ENCODE results near the gene NPC1.
"Not testable (repeated sequence)": the region's sequence is repeated elsewhere in the genome, so short reads cannot be mapped to it uniquely, and the experiment has no call there.

The NPC1 gene

GRCh38 chr18:23568281-23569138 lies 17.8 kb downstream of the NPC1 start:
- Histone ChIP-seq H2AFZ (ENCODE audit: low read depth, low read length) (no peak overlapping the region), H3K27me3 (ENCODE audit: insufficient read depth, low read length) (no peaks in the 10 kb centered on the region), H3K4me1 (ENCODE audit: insufficient read depth, low read length) (no peaks in the 10 kb centered on the region), H3K4me3 (ENCODE audit: low read length) (no peak overlapping the region), H3K9me3 (ENCODE audit: low read length) (no peaks in the 10 kb centered on the region), H3K36me3 (ENCODE audit: insufficient read depth, low read length) (peaks cover 64% of the 10 kb centered on the region)

DNA sequence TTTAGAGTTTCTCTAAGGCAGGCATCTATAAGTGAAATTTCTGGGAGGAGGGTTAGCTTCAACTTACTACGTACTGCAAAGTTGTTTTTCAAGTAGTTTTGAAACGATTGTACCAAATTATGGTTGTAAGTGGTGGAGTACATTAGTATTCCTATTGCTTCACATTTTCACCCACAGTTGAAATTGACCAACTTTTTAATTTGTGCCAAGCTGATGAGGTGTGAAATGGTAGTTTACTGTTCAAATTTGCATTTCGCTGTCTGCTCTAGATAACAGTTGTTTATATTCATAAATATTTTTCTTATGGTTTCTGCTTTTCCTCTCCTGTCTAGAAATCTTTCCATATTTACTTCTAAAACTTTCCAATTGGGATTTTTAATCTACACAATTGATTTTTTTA lies 18.6 kb downstream of the NPC1 start:
- Histone ChIP-seq H3K9me3 (ENCODE audit: low read length) (no peaks in the 10 kb centered on the region), H2AFZ (ENCODE audit: low read depth, low read length) (no peak overlapping the region), H3K4me1 (ENCODE audit: insufficient read depth, low read length) (no peaks in the 10 kb centered on the region), H3K36me3 (ENCODE audit: insufficient read depth, low read length) (peaks cover 59% of the 10 kb centered on the region), H3K27me3 (ENCODE audit: insufficient read depth, low read length) (no peaks in the 10 kb centered on the region), H3K4me3 (ENCODE audit: low read length) (no peak overlapping the region)

DNA sequence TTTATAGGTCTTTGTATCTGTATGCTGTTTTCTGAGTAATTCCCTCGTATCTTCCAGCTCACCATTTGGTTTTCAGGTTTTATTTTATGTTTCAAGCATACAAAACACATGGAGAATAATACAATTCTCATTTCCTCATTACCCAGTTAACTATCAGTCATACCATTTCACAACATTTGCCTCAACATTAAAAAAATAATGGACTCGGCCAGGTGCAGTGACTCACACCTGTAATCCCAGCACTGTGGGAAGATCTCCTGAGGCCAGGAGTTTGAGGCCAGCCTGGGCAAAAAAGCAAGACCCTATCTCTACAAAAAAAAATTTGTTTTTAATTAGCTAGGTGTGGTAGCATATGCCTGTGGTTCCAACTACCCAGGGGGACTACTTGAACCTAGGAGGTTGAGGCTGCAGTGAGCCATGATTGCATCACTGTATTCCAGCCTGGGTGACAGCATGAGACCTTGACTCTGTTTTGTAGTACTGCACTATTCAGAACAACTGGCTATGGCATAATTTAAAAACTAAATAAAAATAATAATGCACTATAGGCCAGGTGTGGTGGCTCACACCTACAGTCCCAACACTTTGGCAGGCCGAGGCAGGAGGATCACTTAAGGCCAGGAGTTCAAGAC lies 20.3 kb downstream of the NPC1 start:
- no peak overlapping the region for H2AFZ ChIP-seq (ENCODE audit: low read depth, low read length)
- H3K4me1 ChIP-seq (ENCODE audit: insufficient read depth, low read length) = no peaks in the 10 kb centered on the region
- no peaks in the 10 kb centered on the region for H3K27me3 ChIP-seq (ENCODE audit: insufficient read depth, low read length)
- no peaks in the 10 kb centered on the region for H3K9me3 ChIP-seq (ENCODE audit: low read length)
- no peak overlapping the region for H3K4me3 ChIP-seq (ENCODE audit: low read length)
- H3K36me3 ChIP-seq (ENCODE audit: insufficient read depth, low read length) = peaks cover 66% of the 10 kb centered on the region

- Histone ChIP-seq H3K27me3 (ENCODE audit: insufficient read depth, low read length) (no peaks in the 10 kb centered on the region), H3K4me3 (ENCODE audit: low read length) (no peak overlapping the region), H3K9me3 (ENCODE audit: low read length) (no peaks in the 10 kb centered on the region), H3K4me1 (ENCODE audit: insufficient read depth, low read length) (no peaks in the 10 kb centered on the region), H2AFZ (ENCODE audit: low read depth, low read length) (no peak overlapping the region), H3K36me3 (ENCODE audit: insufficient read depth, low read length) (peaks cover 60% of the 10 kb centered on the region)
Observed at GRCh38 chr18:23563377-23564043, 22.8 kb downstream of the NPC1 start.

- Histone ChIP-seq H3K9me3 (ENCODE audit: low read length) (no peaks in the 10 kb centered on the region), H3K36me3 (ENCODE audit: insufficient read depth, low read length) (peaks cover 59% of the 10 kb centered on the region), H2AFZ (ENCODE audit: low read depth, low read length) (no peak overlapping the region), H3K27me3 (ENCODE audit: insufficient read depth, low read length) (no peaks in the 10 kb centered on the region), H3K4me3 (ENCODE audit: low read length) (no peak overlapping the region), H3K4me1 (ENCODE audit: insufficient read depth, low read length) (no peaks in the 10 kb centered on the region)
Observed at GRCh38 chr18:23560186-23560585, 26.1 kb downstream of the NPC1 start.

DNA sequence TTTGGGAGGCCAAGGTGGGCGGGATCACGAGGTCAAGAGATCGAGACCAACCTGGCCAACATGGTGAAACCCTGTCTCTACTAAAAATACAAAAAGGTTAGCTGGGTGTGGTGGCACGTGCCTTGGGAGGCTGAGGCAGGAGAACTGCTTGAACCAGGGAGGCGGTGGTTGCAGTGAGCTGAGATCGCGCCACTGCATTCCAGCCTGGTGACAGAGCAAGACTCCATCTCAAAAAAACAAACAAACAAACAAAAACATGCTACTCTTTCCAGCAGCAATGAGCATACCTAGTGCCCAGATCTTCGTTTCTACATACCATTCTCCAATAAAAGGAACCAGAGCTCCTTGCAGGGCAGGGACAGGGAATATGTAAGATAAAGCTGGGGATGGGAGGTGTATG lies 28.8 kb downstream of the NPC1 start:
- not testable (repeated sequence) for H2AFZ ChIP-seq (ENCODE audit: low read depth, low read length); H3K27me3 ChIP-seq (ENCODE audit: insufficient read depth, low read length); H3K4me3 ChIP-seq (ENCODE audit: low read length); H3K4me1 ChIP-seq (ENCODE audit: insufficient read depth, low read length); H3K9me3 ChIP-seq (ENCODE audit: low read length)
- peaks cover 77% of the 10 kb centered on the region for H3K36me3 ChIP-seq (ENCODE audit: insufficient read depth, low read length)

DNA sequence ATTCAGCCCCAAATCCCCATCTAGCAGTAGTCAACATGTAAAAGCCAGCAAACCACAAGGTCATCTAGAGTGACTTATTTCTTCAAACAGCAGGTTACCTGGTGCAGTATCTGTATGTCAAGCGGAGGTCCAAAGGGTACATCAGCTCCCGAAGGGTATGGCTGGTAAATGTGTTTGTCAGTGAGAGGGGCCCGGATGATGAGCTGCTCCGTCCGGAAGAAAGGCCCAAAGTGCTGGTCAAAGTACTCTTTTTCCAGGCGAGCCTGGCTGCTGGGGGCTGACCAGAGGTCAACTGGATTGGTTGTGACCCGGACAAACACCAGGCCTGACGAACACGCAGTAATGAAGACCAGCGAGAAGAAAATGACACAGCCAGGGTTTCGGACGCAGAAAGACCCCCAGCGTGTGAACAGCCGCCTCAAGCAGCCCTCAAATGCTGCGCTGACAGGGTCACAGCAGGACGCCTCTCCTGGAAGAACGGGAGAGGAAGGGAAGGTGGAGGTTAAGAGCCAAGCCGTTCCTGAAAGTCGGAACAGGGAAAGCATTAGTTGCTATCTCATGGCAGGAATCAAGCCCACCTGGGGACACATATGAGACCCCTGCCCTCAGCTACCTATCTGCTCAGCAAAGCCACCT lies 30.0 kb downstream of the NPC1 start:
- peaks cover 78% of the 10 kb centered on the region for H3K36me3 ChIP-seq (ENCODE audit: insufficient read depth, low read length)
- no peaks in the 10 kb centered on the region for H3K4me1 ChIP-seq (ENCODE audit: insufficient read depth, low read length)
- H3K4me3 ChIP-seq (ENCODE audit: low read length) = no peak overlapping the region
- H3K9me3 ChIP-seq (ENCODE audit: low read length) = no peaks in the 10 kb centered on the region
- no peak overlapping the region for H2AFZ ChIP-seq (ENCODE audit: low read depth, low read length)
- no peaks in the 10 kb centered on the region for H3K27me3 ChIP-seq (ENCODE audit: insufficient read depth, low read length)

- H3K36me3 ChIP-seq (ENCODE audit: insufficient read depth, low read length) = peaks cover 78% of the 10 kb centered on the region
- no peaks in the 10 kb centered on the region for H3K4me1 ChIP-seq (ENCODE audit: insufficient read depth, low read length)
- no peaks in the 10 kb centered on the region for H3K9me3 ChIP-seq (ENCODE audit: low read length)
- no peak overlapping the region for H3K4me3 ChIP-seq (ENCODE audit: low read length)
- no peaks in the 10 kb centered on the region for H3K27me3 ChIP-seq (ENCODE audit: insufficient read depth, low read length)
- no peak overlapping the region for H2AFZ ChIP-seq (ENCODE audit: low read depth, low read length)
Observed at GRCh38 chr18:23553887-23554286, 32.4 kb downstream of the NPC1 start.

GRCh38 chr18:23552505-23552904 lies 33.8 kb downstream of the NPC1 start:
- Histone ChIP-seq H3K4me1 (ENCODE audit: insufficient read depth, low read length) (no peaks in the 10 kb centered on the region), H3K27me3 (ENCODE audit: insufficient read depth, low read length) (no peaks in the 10 kb centered on the region), H3K36me3 (ENCODE audit: insufficient read depth, low read length) (peaks cover 77% of the 10 kb centered on the region), H2AFZ (ENCODE audit: low read depth, low read length) (no peak overlapping the region), H3K4me3 (ENCODE audit: low read length) (no peak overlapping the region), H3K9me3 (ENCODE audit: low read length) (no peaks in the 10 kb centered on the region)

- Histone ChIP-seq H2AFZ (ENCODE audit: low read depth, low read length) (no peak overlapping the region), H3K36me3 (ENCODE audit: insufficient read depth, low read length) (peaks cover 80% of the 10 kb centered on the region), H3K4me1 (ENCODE audit: insufficient read depth, low read length) (no peaks in the 10 kb centered on the region)
Observed at GRCh38 chr18:23551978-23552377, 34.3 kb downstream of the NPC1 start.

DNA sequence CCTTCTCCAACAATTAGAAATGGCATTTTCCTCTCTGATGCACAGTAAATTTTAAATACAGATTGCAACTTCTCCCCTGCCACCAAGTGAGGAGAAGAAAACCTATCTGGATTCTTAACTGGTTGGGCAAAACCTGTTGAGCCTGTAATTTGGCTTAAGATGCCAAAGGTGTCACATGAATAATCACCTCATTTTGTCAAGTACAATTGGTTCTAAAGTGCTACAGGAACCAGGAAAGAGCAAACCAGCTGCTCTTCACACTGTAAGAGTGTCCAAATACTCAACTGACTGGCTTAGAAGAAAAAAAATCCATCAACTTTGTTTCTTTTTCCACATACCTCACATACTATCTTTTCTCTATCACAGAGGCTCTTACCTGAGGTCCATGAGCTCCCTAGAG lies 35.4 kb downstream of the NPC1 start:
- Histone ChIP-seq H3K9me3 (ENCODE audit: low read length) (no peaks in the 10 kb centered on the region), H2AFZ (ENCODE audit: low read depth, low read length) (no peak overlapping the region), H3K36me3 (ENCODE audit: insufficient read depth, low read length) (peaks cover 77% of the 10 kb centered on the region)

More at GRCh38 chr18:23551978-23552377, 34.3 kb downstream of the NPC1 start:
- no peaks in the 10 kb centered on the region for H3K9me3 ChIP-seq (ENCODE audit: low read length)
- H3K27me3 ChIP-seq (ENCODE audit: insufficient read depth, low read length) = no peaks in the 10 kb centered on the region
- no peak overlapping the region for H3K4me3 ChIP-seq (ENCODE audit: low read length)

GRCh38 chr18:23548719-23549118 lies 37.6 kb downstream of the NPC1 start:
- H3K36me3 ChIP-seq (ENCODE audit: insufficient read depth, low read length) = peaks cover 74% of the 10 kb centered on the region

More for the DNA sequence above, 35.4 kb downstream of the NPC1 start:
- H3K27me3 ChIP-seq (ENCODE audit: insufficient read depth, low read length) = no peaks in the 10 kb centered on the region
- no peak overlapping the region for H3K4me3 ChIP-seq (ENCODE audit: low read length)
- no peaks in the 10 kb centered on the region for H3K4me1 ChIP-seq (ENCODE audit: insufficient read depth, low read length)

GRCh38 chr18:23548275-23548674 lies 38.0 kb downstream of the NPC1 start:
- Histone ChIP-seq H2AFZ (ENCODE audit: low read depth, low read length) (no peak overlapping the region), H3K4me1 (ENCODE audit: insufficient read depth, low read length) (no peaks in the 10 kb centered on the region), H3K4me3 (ENCODE audit: low read length) (no peak overlapping the region), H3K9me3 (ENCODE audit: low read length) (no peaks in the 10 kb centered on the region), H3K36me3 (ENCODE audit: insufficient read depth, low read length) (peaks cover 74% of the 10 kb centered on the region), H3K27me3 (ENCODE audit: insufficient read depth, low read length) (no peaks in the 10 kb centered on the region)

More at GRCh38 chr18:23548719-23549118, 37.6 kb downstream of the NPC1 start:
- Histone ChIP-seq H3K9me3 (ENCODE audit: low read length) (no peaks in the 10 kb centered on the region), H3K4me3 (ENCODE audit: low read length) (no peak overlapping the region), H3K4me1 (ENCODE audit: insufficient read depth, low read length) (no peaks in the 10 kb centered on the region), H2AFZ (ENCODE audit: low read depth, low read length) (no peak overlapping the region), H3K27me3 (ENCODE audit: insufficient read depth, low read length) (no peaks in the 10 kb centered on the region)

All from neuron (in vitro differentiated cells).